ENCODE measurements around the gene IL26. TPM values are rescaled to one million over a fixed set of nuclear protein-coding genes. Genes with fewer than 3 reads are reported as not detected.

Gene IL26
- total RNA-seq, 1 donor from 2014 or later, result not detected

- H3K27me3 ChIP-seq (ENCODE audit: insufficient read depth, low read length), result no peaks in the 10 kb centered on the region
- Mint-ChIP-seq H3K9me3 (ENCODE audit: unreplicated experiment) (no peaks in the 10 kb centered on the region), H3K27me3 (ENCODE audit: low read depth, unreplicated experiment) (no peaks in the 10 kb centered on the region), H3K27ac (ENCODE audit: unreplicated experiment) (no peak overlapping the region), H3K36me3 (ENCODE audit: low read depth, unreplicated experiment) (no peaks in the 10 kb centered on the region), H3K4me1 (ENCODE audit: low read depth, unreplicated experiment) (peaks cover 17% of the 10 kb centered on the region), H3K4me3 (ENCODE audit: unreplicated experiment) (no peak overlapping the region)
- FAIRE-seq (no peak), DNase-seq (ENCODE audit: low read depth) (no peak)
- no peak overlapping the region for H2AFZ ChIP-seq (ENCODE audit: low read depth, low read length)
- H3K27ac ChIP-seq (ENCODE audit: low read depth, low read length), result peak overlapping the region; percentile 97
- no peaks in the 10 kb centered on the region for H3K79me2 ChIP-seq (ENCODE audit: insufficient read depth, low read length)
- peaks cover 20% of the 10 kb centered on the region for H3K4me1 ChIP-seq (ENCODE audit: insufficient read depth, low read length)
- H3K36me3 ChIP-seq (ENCODE audit: insufficient read depth, low read length), result no peaks in the 10 kb centered on the region
- no peaks in the 10 kb centered on the region for H4K20me1 ChIP-seq (ENCODE audit: insufficient read depth, low read length)
- H3K4me2 ChIP-seq (ENCODE audit: low read length), result no peak overlapping the region
- no peak for TF ChIP-seq EZH2 (IDR thresholded peaks at IDR 0.05; ENCODE audit: insufficient read depth, low read length)
- no peak for TF ChIP-seq CTCF (IDR thresholded peaks at IDR 0.05; ENCODE audit: insufficient read depth, low read depth, low read length)
- no peak overlapping the region for H3K9ac ChIP-seq (ENCODE audit: low read length)
- no peak overlapping the region for H3K4me3 ChIP-seq (ENCODE audit: insufficient read depth, low read depth, low read length)
- H3K9me3 ChIP-seq (ENCODE audit: insufficient read depth, low read depth, low read length), result no peaks in the 10 kb centered on the region
These were observed 34.5 kb upstream of the IL26 start for GRCh38 chr12:68260153-68260552.

GRCh38 chr12:68259318-68259940, 33.8 kb upstream of the IL26 start:
- H3K79me2 ChIP-seq (ENCODE audit: insufficient read depth, low read length), result no peaks in the 10 kb centered on the region
- H3K27me3 ChIP-seq (ENCODE audit: insufficient read depth, low read length), result no peaks in the 10 kb centered on the region
- DNase-seq (ENCODE audit: low read depth) (peak; percentile 95), FAIRE-seq (peak; percentile 91)
- Mint-ChIP-seq H3K27me3 (ENCODE audit: low read depth, unreplicated experiment) (no peaks in the 10 kb centered on the region), H3K4me3 (ENCODE audit: unreplicated experiment) (peak overlapping the region; percentile 9), H3K36me3 (ENCODE audit: low read depth, unreplicated experiment) (no peaks in the 10 kb centered on the region), H3K9me3 (ENCODE audit: unreplicated experiment) (no peaks in the 10 kb centered on the region), H3K4me1 (ENCODE audit: low read depth, unreplicated experiment) (peaks cover 17% of the 10 kb centered on the region), H3K27ac (ENCODE audit: unreplicated experiment) (peak overlapping the region; percentile 89)
- H3K9ac ChIP-seq (ENCODE audit: low read length), result peak overlapping the region; percentile 82
- peaks cover 16% of the 10 kb centered on the region for H3K4me1 ChIP-seq (ENCODE audit: insufficient read depth, low read length)
- peak overlapping the region; percentile 78 for H3K4me2 ChIP-seq (ENCODE audit: low read length)
- H2AFZ ChIP-seq (ENCODE audit: low read depth, low read length), result no peak overlapping the region
- H4K20me1 ChIP-seq (ENCODE audit: insufficient read depth, low read length), result no peaks in the 10 kb centered on the region
- H3K36me3 ChIP-seq (ENCODE audit: insufficient read depth, low read length), result no peaks in the 10 kb centered on the region
- peak overlapping the region; percentile 97 for H3K27ac ChIP-seq (ENCODE audit: low read depth, low read length)
- no peaks in the 10 kb centered on the region for H3K9me3 ChIP-seq (ENCODE audit: insufficient read depth, low read depth, low read length)
- TF ChIP-seq EZH2 (IDR thresholded peaks at IDR 0.05; ENCODE audit: insufficient read depth, low read length) (no peak), CTCF (IDR thresholded peaks at IDR 0.05; ENCODE audit: insufficient read depth, low read depth, low read length) (no peak)
- H3K4me3 ChIP-seq (ENCODE audit: insufficient read depth, low read depth, low read length), result no peak overlapping the region

- H3K36me3 Mint-ChIP-seq (ENCODE audit: low read depth, unreplicated experiment), result no peaks in the 10 kb centered on the region
- Histone ChIP-seq H4K20me1 (ENCODE audit: insufficient read depth, low read length) (no peaks in the 10 kb centered on the region), H3K36me3 (ENCODE audit: insufficient read depth, low read length) (no peaks in the 10 kb centered on the region), H3K27ac (ENCODE audit: low read depth, low read length) (no peak within 1 kb of the TSS), H3K79me2 (ENCODE audit: insufficient read depth, low read length) (no peaks in the 10 kb centered on the region), H3K9me3 (ENCODE audit: insufficient read depth, low read depth, low read length) (no peaks in the 10 kb centered on the region), H3K4me2 (ENCODE audit: low read length) (no peak within 1 kb of the TSS), H2AFZ (ENCODE audit: low read depth, low read length) (no peak within 1 kb of the TSS), H3K4me1 (ENCODE audit: insufficient read depth, low read length) (no peaks in the 10 kb centered on the region), H3K9ac (ENCODE audit: low read length) (no peak within 1 kb of the TSS), H3K4me3 (ENCODE audit: insufficient read depth, low read depth, low read length) (no peak within 1 kb of the TSS), H3K27me3 (ENCODE audit: insufficient read depth, low read length) (no peaks in the 10 kb centered on the region)
- TF ChIP-seq EZH2 (IDR thresholded peaks at IDR 0.05; ENCODE audit: insufficient read depth, low read length) (no peak), CTCF (IDR thresholded peaks at IDR 0.05; ENCODE audit: insufficient read depth, low read depth, low read length) (no peak)
- DNase-seq (ENCODE audit: low read depth), result no peak
- peaks cover 5% of the 10 kb centered on the region for H3K27me3 Mint-ChIP-seq (ENCODE audit: low read depth, unreplicated experiment)
- no peaks in the 10 kb centered on the region for H3K9me3 Mint-ChIP-seq (ENCODE audit: unreplicated experiment)
- FAIRE-seq, result no peak
- H3K4me3 Mint-ChIP-seq (ENCODE audit: unreplicated experiment), result no peak within 1 kb of the TSS
- H3K27ac Mint-ChIP-seq (ENCODE audit: unreplicated experiment), result no peak within 1 kb of the TSS
- H3K4me1 Mint-ChIP-seq (ENCODE audit: low read depth, unreplicated experiment), result no peaks in the 10 kb centered on the region
These were observed 27.9 kb upstream of the IL26 start, which contains the start of gene IL22 for GRCh38 chr12:68253504-68253903. Gene IL22 (minus strand): TSS chr12:68253604. CDS start chr12:68253448, 156 bp downstream.
